HEK293 (cell line): ENCODE results near the gene GMEB2.

Source experiments
- TRIM28 ChIP-seq: IDR thresholded peaks from 2 replicates; pipeline ENCODE4 v1.6.1; 2011; ENCODE audit warnings: low read length, control low read depth, borderline replicate concordance
- ZNF16 ChIP-seq: fragments of 450-650 bp; formaldehyde crosslinking; IDR thresholded peaks from 2 replicates; pipeline ENCODE4 v1.5.1; 2016; ENCODE audit warnings: low read depth, missing biosample characterization, missing genetic modification characterization
- TF ChIP-seq, protein P1 (sequence below): fragments of 450-650 bp; formaldehyde crosslinking; IDR thresholded peaks from 2 replicates; pipeline ENCODE4 v1.5.1; 2016; ENCODE audit warnings: missing biosample characterization, missing genetic modification characterization, borderline replicate concordance
- TF ChIP-seq, protein P2 (sequence below): fragments of 450-650 bp; formaldehyde crosslinking; IDR thresholded peaks from 2 replicates; pipeline ENCODE4 v1.5.1; 2016; ENCODE audit warnings: missing biosample characterization, missing genetic modification characterization
- TF ChIP-seq, protein P3 (sequence below): fragments of 450-650 bp; formaldehyde crosslinking; IDR thresholded peaks from 2 replicates; pipeline ENCODE4 v1.5.1; 2016; ENCODE audit warnings: missing biosample characterization, missing genetic modification characterization
- TF ChIP-seq, protein P4 (sequence below): fragments of 450-650 bp; formaldehyde crosslinking; IDR thresholded peaks from 2 replicates; pipeline ENCODE4 v1.5.1; 2017; ENCODE audit warnings: missing biosample characterization, missing genetic modification characterization

DNA sequence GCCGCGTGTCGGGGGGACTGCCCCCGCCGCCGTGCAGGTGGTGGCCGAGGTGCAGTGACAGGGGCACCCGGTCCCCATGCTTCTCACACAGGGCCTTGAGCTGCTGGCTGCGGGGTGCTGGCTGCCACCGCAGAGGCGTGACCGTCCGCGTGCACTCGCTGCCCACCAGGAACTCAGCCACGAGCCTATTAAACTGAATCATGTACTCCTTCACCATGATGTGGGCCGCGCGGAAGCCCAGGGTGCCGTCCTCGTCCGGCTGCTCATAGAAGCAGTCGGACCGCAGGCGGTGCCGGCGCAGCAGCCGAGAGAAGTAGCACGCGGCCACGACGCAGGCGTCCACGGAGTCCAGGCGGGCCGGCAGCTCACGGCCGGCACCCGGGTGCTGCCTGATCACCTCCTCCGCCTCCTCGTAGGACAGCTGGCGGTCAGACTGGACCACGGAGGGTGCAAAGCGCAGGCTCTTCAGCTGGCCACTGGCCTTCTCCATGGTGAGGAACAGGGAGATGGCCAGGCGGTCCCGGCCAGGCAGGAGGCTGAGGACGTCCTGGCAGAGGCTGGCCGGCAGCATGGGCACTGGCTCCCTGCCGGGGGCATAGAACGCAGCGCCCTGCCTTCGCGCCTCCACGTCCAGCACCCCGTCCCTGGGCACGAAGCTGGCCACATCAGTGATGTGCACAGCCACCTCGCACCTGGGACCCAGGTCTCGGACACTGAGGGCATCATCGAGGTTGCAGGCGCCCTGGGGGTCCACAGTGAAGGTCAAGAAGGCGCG is 62.7 kb downstream of the GMEB2 start:
- TF ChIP-seq, protein P1, sequence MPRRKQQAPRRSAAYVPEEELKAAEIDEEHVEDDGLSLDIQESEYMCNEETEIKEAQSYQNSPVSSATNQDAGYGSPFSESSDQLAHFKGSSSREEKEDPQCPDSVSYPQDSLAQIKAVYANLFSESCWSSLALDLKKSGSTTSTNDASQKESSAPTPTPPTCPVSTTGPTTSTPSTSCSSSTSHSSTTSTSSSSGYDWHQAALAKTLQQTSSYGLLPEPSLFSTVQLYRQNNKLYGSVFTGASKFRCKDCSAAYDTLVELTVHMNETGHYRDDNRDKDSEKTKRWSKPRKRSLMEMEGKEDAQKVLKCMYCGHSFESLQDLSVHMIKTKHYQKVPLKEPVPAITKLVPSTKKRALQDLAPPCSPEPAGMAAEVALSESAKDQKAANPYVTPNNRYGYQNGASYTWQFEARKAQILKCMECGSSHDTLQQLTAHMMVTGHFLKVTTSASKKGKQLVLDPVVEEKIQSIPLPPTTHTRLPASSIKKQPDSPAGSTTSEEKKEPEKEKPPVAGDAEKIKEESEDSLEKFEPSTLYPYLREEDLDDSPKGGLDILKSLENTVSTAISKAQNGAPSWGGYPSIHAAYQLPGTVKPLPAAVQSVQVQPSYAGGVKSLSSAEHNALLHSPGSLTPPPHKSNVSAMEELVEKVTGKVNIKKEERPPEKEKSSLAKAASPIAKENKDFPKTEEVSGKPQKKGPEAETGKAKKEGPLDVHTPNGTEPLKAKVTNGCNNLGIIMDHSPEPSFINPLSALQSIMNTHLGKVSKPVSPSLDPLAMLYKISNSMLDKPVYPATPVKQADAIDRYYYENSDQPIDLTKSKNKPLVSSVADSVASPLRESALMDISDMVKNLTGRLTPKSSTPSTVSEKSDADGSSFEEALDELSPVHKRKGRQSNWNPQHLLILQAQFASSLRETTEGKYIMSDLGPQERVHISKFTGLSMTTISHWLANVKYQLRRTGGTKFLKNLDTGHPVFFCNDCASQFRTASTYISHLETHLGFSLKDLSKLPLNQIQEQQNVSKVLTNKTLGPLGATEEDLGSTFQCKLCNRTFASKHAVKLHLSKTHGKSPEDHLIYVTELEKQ (tag by site-specific recombination) = no peak
- TF ChIP-seq TRIM28 = no peak
- TF ChIP-seq, protein P2, sequence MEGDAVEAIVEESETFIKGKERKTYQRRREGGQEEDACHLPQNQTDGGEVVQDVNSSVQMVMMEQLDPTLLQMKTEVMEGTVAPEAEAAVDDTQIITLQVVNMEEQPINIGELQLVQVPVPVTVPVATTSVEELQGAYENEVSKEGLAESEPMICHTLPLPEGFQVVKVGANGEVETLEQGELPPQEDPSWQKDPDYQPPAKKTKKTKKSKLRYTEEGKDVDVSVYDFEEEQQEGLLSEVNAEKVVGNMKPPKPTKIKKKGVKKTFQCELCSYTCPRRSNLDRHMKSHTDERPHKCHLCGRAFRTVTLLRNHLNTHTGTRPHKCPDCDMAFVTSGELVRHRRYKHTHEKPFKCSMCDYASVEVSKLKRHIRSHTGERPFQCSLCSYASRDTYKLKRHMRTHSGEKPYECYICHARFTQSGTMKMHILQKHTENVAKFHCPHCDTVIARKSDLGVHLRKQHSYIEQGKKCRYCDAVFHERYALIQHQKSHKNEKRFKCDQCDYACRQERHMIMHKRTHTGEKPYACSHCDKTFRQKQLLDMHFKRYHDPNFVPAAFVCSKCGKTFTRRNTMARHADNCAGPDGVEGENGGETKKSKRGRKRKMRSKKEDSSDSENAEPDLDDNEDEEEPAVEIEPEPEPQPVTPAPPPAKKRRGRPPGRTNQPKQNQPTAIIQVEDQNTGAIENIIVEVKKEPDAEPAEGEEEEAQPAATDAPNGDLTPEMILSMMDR (tag by site-specific recombination) = no peak
- TF ChIP-seq, protein P3, sequence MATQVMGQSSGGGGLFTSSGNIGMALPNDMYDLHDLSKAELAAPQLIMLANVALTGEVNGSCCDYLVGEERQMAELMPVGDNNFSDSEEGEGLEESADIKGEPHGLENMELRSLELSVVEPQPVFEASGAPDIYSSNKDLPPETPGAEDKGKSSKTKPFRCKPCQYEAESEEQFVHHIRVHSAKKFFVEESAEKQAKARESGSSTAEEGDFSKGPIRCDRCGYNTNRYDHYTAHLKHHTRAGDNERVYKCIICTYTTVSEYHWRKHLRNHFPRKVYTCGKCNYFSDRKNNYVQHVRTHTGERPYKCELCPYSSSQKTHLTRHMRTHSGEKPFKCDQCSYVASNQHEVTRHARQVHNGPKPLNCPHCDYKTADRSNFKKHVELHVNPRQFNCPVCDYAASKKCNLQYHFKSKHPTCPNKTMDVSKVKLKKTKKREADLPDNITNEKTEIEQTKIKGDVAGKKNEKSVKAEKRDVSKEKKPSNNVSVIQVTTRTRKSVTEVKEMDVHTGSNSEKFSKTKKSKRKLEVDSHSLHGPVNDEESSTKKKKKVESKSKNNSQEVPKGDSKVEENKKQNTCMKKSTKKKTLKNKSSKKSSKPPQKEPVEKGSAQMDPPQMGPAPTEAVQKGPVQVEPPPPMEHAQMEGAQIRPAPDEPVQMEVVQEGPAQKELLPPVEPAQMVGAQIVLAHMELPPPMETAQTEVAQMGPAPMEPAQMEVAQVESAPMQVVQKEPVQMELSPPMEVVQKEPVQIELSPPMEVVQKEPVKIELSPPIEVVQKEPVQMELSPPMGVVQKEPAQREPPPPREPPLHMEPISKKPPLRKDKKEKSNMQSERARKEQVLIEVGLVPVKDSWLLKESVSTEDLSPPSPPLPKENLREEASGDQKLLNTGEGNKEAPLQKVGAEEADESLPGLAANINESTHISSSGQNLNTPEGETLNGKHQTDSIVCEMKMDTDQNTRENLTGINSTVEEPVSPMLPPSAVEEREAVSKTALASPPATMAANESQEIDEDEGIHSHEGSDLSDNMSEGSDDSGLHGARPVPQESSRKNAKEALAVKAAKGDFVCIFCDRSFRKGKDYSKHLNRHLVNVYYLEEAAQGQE (tag by site-specific recombination) = no peak
- TF ChIP-seq, protein P4, sequence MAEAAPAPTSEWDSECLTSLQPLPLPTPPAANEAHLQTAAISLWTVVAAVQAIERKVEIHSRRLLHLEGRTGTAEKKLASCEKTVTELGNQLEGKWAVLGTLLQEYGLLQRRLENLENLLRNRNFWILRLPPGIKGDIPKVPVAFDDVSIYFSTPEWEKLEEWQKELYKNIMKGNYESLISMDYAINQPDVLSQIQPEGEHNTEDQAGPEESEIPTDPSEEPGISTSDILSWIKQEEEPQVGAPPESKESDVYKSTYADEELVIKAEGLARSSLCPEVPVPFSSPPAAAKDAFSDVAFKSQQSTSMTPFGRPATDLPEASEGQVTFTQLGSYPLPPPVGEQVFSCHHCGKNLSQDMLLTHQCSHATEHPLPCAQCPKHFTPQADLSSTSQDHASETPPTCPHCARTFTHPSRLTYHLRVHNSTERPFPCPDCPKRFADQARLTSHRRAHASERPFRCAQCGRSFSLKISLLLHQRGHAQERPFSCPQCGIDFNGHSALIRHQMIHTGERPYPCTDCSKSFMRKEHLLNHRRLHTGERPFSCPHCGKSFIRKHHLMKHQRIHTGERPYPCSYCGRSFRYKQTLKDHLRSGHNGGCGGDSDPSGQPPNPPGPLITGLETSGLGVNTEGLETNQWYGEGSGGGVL (tag by site-specific recombination) = no peak
- no peak for TF ChIP-seq ZNF16 (tag by site-specific recombination)
